ENCODE data around the gene VAMP2.

The VAMP2 gene

DNA sequence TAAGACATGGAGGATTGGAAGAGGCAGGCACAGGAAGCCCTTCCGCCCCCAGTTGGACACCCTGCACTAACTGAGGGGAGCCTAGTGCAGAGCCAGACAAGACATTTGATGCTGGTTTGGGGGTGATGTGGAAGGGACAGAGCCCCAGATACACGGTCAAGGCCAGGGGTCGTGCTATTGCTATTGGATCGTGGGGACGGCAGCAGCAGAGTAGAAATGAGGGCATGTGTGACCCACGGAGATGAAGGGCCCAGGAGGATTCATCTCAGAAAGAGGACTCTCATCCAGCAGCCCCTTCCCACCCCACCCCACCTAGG lies 2.0 kb upstream of the VAMP2 start:
- no peak for ATAC-seq
- TF ChIP-seq, protein P1, sequence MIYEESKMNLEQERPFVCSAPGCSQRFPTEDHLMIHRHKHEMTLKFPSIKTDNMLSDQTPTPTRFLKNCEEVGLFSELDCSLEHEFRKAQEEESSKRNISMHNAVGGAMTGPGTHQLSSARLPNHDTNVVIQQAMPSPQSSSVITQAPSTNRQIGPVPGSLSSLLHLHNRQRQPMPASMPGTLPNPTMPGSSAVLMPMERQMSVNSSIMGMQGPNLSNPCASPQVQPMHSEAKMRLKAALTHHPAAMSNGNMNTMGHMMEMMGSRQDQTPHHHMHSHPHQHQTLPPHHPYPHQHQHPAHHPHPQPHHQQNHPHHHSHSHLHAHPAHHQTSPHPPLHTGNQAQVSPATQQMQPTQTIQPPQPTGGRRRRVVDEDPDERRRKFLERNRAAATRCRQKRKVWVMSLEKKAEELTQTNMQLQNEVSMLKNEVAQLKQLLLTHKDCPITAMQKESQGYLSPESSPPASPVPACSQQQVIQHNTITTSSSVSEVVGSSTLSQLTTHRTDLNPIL (CRISPR knock-in tag; IDR thresholded peaks at IDR 0.05; ENCODE audit: low read depth), result no peak

DNA sequence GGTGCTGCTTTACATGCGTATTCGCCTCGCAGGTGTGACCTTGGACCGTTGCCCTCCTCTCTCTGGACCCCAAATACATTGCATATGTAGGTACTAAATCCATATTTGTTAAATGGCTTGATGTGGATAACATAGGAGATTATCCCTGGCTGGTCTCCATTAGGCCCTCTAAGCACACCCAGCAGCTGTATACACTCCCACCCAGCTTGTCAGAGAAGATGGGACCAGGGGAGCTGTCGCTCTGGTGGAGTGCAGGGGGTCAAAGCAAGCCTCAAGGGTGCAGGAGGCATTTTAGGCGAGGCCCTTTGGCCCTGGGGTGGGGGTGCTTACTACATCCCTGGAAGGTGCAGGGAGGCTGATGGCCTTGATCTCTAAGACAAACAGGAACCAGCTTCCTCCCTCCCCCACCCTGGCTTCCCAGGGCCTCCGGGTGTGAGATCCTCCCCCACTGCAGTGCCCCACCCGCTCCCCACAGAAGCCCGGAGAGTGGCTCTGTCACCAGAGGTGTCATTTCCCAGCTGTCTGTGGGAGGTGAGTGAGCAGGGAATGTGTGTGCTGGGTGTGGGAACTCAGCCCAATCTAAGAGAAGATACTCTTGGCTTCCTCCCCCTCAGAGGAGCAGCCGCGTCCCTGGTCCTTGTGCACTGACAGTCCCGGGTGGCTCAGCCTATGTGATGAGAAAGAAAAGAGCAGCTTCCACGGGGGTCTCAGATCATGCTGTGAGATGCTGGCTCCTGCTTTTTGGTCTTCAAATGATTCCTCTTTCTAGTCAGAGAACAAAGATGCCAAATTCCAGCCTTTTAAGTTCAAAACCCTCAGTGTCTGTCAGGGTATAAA lies 1.4 kb upstream of the VAMP2 start:
- no peak for TF ChIP-seq ISL1 (CRISPR knock-in tag; IDR thresholded peaks at IDR 0.05)
- TF ChIP-seq, protein P2, sequence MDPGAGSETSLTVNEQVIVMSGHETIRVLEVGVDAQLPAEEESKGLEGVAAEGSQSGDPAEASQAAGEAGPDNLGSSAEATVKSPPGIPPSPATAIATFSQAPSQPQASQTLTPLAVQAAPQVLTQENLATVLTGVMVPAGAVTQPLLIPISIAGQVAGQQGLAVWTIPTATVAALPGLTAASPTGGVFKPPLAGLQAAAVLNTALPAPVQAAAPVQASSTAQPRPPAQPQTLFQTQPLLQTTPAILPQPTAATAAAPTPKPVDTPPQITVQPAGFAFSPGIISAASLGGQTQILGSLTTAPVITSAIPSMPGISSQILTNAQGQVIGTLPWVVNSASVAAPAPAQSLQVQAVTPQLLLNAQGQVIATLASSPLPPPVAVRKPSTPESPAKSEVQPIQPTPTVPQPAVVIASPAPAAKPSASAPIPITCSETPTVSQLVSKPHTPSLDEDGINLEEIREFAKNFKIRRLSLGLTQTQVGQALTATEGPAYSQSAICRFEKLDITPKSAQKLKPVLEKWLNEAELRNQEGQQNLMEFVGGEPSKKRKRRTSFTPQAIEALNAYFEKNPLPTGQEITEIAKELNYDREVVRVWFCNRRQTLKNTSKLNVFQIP (CRISPR knock-in tag; IDR thresholded peaks at IDR 0.05; ENCODE audit: borderline replicate concordance, low read depth), result no peak
- TF ChIP-seq SNAI2 (CRISPR knock-in tag; IDR thresholded peaks at IDR 0.05), result no peak
- no peak for TF ChIP-seq PPARA (CRISPR knock-in tag; IDR thresholded peaks at IDR 0.05; ENCODE audit: borderline replicate concordance)
- peak; percentile 14 for ATAC-seq

DNA sequence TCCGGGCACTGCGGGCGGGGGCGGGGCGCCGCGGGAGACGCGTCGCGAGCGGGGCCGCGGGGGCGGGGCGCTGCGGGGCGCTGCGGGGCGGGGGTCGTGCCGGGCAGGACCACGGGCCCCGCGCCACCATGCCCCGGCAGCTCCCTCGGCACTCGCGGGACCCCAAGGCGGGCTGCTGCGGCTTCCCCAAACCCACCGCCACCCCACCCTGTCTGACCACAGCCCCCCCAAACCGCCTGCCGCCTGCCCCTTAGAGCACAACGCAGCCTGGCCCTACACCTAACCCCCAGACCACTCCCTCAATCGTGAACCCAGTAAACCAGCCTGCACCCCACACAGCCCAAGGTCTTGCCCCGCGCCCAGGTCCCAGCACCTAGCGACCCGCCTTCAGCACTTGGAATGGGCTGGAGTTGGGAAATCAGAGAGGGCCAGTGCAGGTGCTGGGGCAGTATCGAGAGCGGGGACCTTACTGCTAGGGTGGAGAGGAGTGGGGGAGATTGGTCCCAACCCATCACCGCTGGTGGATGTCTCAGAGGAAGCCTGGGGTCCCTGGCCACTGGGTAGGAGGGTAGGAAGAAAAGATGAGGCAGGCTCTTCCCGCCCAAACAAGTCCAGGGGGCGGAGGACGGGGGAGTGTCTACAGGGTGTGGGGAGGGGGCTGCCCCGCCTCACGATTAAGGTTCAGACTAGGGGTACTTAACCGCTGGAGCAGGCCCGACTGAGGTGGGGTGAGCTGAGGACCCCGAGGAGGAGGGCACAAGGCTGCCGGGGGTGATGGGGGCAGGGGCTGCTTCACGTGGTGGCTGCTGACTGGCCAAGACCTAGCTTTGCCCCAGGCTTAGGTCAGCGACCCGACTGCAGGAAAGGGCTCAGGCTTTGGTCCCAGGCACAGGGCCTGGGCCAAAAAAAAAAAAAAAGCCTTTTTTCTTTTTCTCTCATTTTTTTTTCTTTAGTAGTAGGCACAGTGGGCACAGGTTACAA lies 539 bp upstream of the VAMP2 start:
- ATAC-seq, result peak; percentile 16
- TF ChIP-seq OSR1 (CRISPR knock-in tag; IDR thresholded peaks at IDR 0.05), result no peak
- TF ChIP-seq, protein P3, sequence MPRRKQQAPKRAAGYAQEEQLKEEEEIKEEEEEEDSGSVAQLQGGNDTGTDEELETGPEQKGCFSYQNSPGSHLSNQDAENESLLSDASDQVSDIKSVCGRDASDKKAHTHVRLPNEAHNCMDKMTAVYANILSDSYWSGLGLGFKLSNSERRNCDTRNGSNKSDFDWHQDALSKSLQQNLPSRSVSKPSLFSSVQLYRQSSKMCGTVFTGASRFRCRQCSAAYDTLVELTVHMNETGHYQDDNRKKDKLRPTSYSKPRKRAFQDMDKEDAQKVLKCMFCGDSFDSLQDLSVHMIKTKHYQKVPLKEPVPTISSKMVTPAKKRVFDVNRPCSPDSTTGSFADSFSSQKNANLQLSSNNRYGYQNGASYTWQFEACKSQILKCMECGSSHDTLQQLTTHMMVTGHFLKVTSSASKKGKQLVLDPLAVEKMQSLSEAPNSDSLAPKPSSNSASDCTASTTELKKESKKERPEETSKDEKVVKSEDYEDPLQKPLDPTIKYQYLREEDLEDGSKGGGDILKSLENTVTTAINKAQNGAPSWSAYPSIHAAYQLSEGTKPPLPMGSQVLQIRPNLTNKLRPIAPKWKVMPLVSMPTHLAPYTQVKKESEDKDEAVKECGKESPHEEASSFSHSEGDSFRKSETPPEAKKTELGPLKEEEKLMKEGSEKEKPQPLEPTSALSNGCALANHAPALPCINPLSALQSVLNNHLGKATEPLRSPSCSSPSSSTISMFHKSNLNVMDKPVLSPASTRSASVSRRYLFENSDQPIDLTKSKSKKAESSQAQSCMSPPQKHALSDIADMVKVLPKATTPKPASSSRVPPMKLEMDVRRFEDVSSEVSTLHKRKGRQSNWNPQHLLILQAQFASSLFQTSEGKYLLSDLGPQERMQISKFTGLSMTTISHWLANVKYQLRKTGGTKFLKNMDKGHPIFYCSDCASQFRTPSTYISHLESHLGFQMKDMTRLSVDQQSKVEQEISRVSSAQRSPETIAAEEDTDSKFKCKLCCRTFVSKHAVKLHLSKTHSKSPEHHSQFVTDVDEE (CRISPR knock-in tag; IDR thresholded peaks at IDR 0.05), result no peak
- TF ChIP-seq, protein P1 (CRISPR knock-in tag; IDR thresholded peaks at IDR 0.05; ENCODE audit: low read depth), result no peak
- TF ChIP-seq, protein P4, sequence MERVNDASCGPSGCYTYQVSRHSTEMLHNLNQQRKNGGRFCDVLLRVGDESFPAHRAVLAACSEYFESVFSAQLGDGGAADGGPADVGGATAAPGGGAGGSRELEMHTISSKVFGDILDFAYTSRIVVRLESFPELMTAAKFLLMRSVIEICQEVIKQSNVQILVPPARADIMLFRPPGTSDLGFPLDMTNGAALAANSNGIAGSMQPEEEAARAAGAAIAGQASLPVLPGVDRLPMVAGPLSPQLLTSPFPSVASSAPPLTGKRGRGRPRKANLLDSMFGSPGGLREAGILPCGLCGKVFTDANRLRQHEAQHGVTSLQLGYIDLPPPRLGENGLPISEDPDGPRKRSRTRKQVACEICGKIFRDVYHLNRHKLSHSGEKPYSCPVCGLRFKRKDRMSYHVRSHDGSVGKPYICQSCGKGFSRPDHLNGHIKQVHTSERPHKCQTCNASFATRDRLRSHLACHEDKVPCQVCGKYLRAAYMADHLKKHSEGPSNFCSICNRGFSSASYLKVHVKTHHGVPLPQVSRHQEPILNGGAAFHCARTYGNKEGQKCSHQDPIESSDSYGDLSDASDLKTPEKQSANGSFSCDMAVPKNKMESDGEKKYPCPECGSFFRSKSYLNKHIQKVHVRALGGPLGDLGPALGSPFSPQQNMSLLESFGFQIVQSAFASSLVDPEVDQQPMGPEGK (CRISPR knock-in tag; IDR thresholded peaks at IDR 0.05; ENCODE audit: borderline replicate concordance), result no peak
- TF ChIP-seq BACH2 (CRISPR knock-in tag; IDR thresholded peaks at IDR 0.05; ENCODE audit: borderline replicate concordance), result no peak
- TF ChIP-seq ZNF8 (CRISPR knock-in tag; IDR thresholded peaks at IDR 0.05), result no peak
- TF ChIP-seq, protein P2 (CRISPR knock-in tag; IDR thresholded peaks at IDR 0.05; ENCODE audit: borderline replicate concordance, low read depth), result no peak
- no peak for TF ChIP-seq GLIS3 (CRISPR knock-in tag; IDR thresholded peaks at IDR 0.05)
- no peak for TF ChIP-seq ZC3H10 (CRISPR knock-in tag; IDR thresholded peaks at IDR 0.05)
- no peak for TF ChIP-seq ZFP30 (CRISPR knock-in tag; IDR thresholded peaks at IDR 0.05)
- TF ChIP-seq PPARA (CRISPR knock-in tag; IDR thresholded peaks at IDR 0.05; ENCODE audit: borderline replicate concordance), result no peak
- TF ChIP-seq CSDC2 (CRISPR knock-in tag; IDR thresholded peaks at IDR 0.05), result no peak
- no peak for TF ChIP-seq ZNF565 (CRISPR knock-in tag; conservative IDR thresholded peaks at IDR 0.05; ENCODE audit: low read depth)
- no peak for TF ChIP-seq RARB (CRISPR knock-in tag; IDR thresholded peaks at IDR 0.05)
- TF ChIP-seq, protein P5, sequence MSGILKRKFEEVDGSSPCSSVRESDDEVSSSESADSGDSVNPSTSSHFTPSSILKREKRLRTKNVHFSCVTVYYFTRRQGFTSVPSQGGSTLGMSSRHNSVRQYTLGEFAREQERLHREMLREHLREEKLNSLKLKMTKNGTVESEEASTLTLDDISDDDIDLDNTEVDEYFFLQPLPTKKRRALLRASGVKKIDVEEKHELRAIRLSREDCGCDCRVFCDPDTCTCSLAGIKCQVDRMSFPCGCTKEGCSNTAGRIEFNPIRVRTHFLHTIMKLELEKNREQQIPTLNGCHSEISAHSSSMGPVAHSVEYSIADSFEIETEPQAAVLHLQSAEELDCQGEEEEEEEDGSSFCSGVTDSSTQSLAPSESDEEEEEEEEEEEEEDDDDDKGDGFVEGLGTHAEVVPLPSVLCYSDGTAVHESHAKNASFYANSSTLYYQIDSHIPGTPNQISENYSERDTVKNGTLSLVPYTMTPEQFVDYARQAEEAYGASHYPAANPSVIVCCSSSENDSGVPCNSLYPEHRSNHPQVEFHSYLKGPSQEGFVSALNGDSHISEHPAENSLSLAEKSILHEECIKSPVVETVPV (CRISPR knock-in tag; IDR thresholded peaks at IDR 0.05), result no peak

Measured in SK-N-SH treated with all-trans-retinoic acid at 6 μM for 48 hours (cell line).